Measurements from ENCODE around the gene BANP.
"Not testable (repeated sequence)": the region's sequence is repeated elsewhere in the genome, so short reads cannot be mapped to it uniquely, and the experiment has no call there.

Gene BANP

GRCh38 chr16:88121391-88121790 is 170.2 kb downstream of the BANP start:
- not testable (repeated sequence) for DNase-seq (ENCODE audit: low read depth, low spot score)

GRCh38 chr16:88121886-88122580 is 170.8 kb downstream of the BANP start:
- no peak for DNase-seq (ENCODE audit: low read depth, low spot score)

All from activated CD4-positive, CD25-positive, alpha-beta regulatory T cell treated with anti-CD3 and anti-CD28 coated beads, Interleukin-2, amount 50 U/mL, for 16 hours (primary cell).